Activated CD4-positive, alpha-beta T cell treated with anti-CD3 and anti-CD28 coated beads for 1 hour (primary cell): Measurements from ENCODE around the gene MRPS33.
"Not testable (repeated sequence)": the region's sequence is repeated elsewhere in the genome, so short reads cannot be mapped to it uniquely, and the experiment has no call there.

ENCODE experiments used
- DNase-seq: peaks from one replicate; pipeline ENCODE4 v3.0.0-alpha.2; 2020

The MRPS33 gene

GRCh38 chr7:141012044-141012685, 2.6 kb downstream of the MRPS33 start:
- DNase-seq = peak; percentile 57

GRCh38 chr7:141011443-141011842, 3.3 kb downstream of the MRPS33 start:
- DNase-seq = no peak

GRCh38 chr7:141003172-141004065, 11.3 kb downstream of the MRPS33 start:
- DNase-seq = no peak

GRCh38 chr7:141001546-141001945, 13.2 kb downstream of the MRPS33 start:
- DNase-seq = no peak

GRCh38 chr7:141001122-141001521, 13.6 kb downstream of the MRPS33 start:
- DNase-seq = no peak

GRCh38 chr7:140998715-140999114, 16.0 kb downstream of the MRPS33 start:
- DNase-seq = no peak

- no peak for DNase-seq
Measured at GRCh38 chr7:140992422-140992821, 22.3 kb downstream of the MRPS33 start.

- DNase-seq = no peak
Measured at GRCh38 chr7:140990193-140990962, 24.4 kb downstream of the MRPS33 start.

GRCh38 chr7:140989068-140989467, 25.7 kb downstream of the MRPS33 start:
- DNase-seq = no peak

- no peak for DNase-seq
Measured at GRCh38 chr7:140983802-140984201, 30.9 kb downstream of the MRPS33 start.

- DNase-seq = no peak
Measured at GRCh38 chr7:140982508-140982907, 32.2 kb downstream of the MRPS33 start.

GRCh38 chr7:140981951-140982350, 32.8 kb downstream of the MRPS33 start:
- no peak for DNase-seq

GRCh38 chr7:140977741-140978140, 37.0 kb downstream of the MRPS33 start:
- no peak for DNase-seq

GRCh38 chr7:140972876-140973829, 41.6 kb downstream of the MRPS33 start:
- no peak for DNase-seq

GRCh38 chr7:140972344-140972743, 42.4 kb downstream of the MRPS33 start:
- no peak for DNase-seq

- no peak for DNase-seq
Measured at GRCh38 chr7:140967438-140967837, 47.3 kb downstream of the MRPS33 start.

GRCh38 chr7:140966561-140967233, 48.1 kb downstream of the MRPS33 start:
- DNase-seq = no peak

GRCh38 chr7:140961117-140961516, 53.6 kb downstream of the MRPS33 start:
- DNase-seq = no peak

GRCh38 chr7:140956997-140957396, 57.8 kb downstream of the MRPS33 start:
- DNase-seq = not testable (repeated sequence)
